Measurements from ENCODE around the gene ST3GAL6. TPM values are rescaled to one million over a fixed set of nuclear protein-coding genes. Genes with fewer than 3 reads are reported as not detected.

ST3GAL6 gene
- total and polyA plus RNA-seq, 2 of the 13 experiments (the other 11 are each of a cell fraction or from before 2014, with no cell fraction given) = 17.5 to 23.2 TPM

GRCh38 chr3:98777286-98777685, 14.1 kb downstream of the ST3GAL6 start (continued):
- TF ChIP-seq LBX2 (CRISPR knock-in tag; IDR thresholded peaks at IDR 0.05; ENCODE audit: borderline replicate concordance) (no peak), NFE2 (CRISPR knock-in tag; IDR thresholded peaks at IDR 0.05) (no peak), PRMT3 (CRISPR knock-in tag; IDR thresholded peaks at IDR 0.05; ENCODE audit: borderline replicate concordance, low read depth) (no peak), ZNF83 (CRISPR knock-in tag; IDR thresholded peaks at IDR 0.05; ENCODE audit: borderline replicate concordance) (no peak), ZBTB4 (CRISPR knock-in tag; IDR thresholded peaks at IDR 0.05; ENCODE audit: borderline replicate concordance) (no peak), CREBL2 (CRISPR knock-in tag; IDR thresholded peaks at IDR 0.05; ENCODE audit: borderline replicate concordance) (no peak), ZNF318 (CRISPR knock-in tag; IDR thresholded peaks at IDR 0.05) (no peak), SMAD1 (CRISPR knock-in tag; IDR thresholded peaks at IDR 0.05; ENCODE audit: borderline replicate concordance, low read depth) (no peak), RELA (CRISPR knock-in tag; IDR thresholded peaks at IDR 0.05) (no peak)
- TF ChIP-seq, protein P1, sequence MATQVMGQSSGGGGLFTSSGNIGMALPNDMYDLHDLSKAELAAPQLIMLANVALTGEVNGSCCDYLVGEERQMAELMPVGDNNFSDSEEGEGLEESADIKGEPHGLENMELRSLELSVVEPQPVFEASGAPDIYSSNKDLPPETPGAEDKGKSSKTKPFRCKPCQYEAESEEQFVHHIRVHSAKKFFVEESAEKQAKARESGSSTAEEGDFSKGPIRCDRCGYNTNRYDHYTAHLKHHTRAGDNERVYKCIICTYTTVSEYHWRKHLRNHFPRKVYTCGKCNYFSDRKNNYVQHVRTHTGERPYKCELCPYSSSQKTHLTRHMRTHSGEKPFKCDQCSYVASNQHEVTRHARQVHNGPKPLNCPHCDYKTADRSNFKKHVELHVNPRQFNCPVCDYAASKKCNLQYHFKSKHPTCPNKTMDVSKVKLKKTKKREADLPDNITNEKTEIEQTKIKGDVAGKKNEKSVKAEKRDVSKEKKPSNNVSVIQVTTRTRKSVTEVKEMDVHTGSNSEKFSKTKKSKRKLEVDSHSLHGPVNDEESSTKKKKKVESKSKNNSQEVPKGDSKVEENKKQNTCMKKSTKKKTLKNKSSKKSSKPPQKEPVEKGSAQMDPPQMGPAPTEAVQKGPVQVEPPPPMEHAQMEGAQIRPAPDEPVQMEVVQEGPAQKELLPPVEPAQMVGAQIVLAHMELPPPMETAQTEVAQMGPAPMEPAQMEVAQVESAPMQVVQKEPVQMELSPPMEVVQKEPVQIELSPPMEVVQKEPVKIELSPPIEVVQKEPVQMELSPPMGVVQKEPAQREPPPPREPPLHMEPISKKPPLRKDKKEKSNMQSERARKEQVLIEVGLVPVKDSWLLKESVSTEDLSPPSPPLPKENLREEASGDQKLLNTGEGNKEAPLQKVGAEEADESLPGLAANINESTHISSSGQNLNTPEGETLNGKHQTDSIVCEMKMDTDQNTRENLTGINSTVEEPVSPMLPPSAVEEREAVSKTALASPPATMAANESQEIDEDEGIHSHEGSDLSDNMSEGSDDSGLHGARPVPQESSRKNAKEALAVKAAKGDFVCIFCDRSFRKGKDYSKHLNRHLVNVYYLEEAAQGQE (IDR thresholded peaks at IDR 0.05; ENCODE audit: borderline replicate concordance in 1 of 2, low read depth in 1 of 2, low read length in 2 of 2) = no peak
- TF ChIP-seq, protein P2, sequence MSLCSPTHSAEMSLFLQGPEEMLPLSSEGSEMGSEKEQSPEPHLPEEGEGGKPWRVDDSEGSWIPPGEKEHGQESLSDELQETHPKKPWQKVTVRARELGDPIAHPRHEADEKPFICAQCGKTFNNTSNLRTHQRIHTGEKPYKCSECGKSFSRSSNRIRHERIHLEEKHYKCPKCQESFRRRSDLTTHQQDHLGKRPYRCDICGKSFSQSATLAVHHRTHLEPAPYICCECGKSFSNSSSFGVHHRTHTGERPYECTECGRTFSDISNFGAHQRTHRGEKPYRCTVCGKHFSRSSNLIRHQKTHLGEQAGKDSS (CRISPR knock-in tag; IDR thresholded peaks at IDR 0.05; ENCODE audit: borderline replicate concordance, low read depth) = no peak
